WTC11 (cell line): ENCODE results near the gene RTF1. TPM values are rescaled to one million over a fixed set of nuclear protein-coding genes. Genes with fewer than 3 reads are reported as not detected.
A peak's percentile ranks its signal among the peaks of the same experiment; 100 is the strongest.

Experiments used
- ATAC-seq: fragments of 200-7000 bp; cut with Tn5 transposase; 2 replicates; pipeline ENCODE4 v1.10.0; 2021; ENCODE audit warnings: mild to moderate bottlenecking, moderate library complexity
- CTCF ChIA-PET: fragments of 300-600 bp; sonication (Branson Sonifier 250); formaldehyde crosslinking; loops from one replicate; lab custom pipeline; 2021; ENCODE audit warnings: antibody characterized with exemption; lab: Charles Lee
- POLR2A ChIA-PET: fragments of 350-600 bp; sonication (Branson Sonifier 250); formaldehyde crosslinking; loops from one replicate; lab custom pipeline; 2021; ENCODE audit warnings: antibody characterized with exemption; lab: Charles Lee
- DNase-seq: peaks from one replicate; pipeline ENCODE4 v3.0.0; 2021; ENCODE audit warnings: low spot score
- H3K27ac Mint-ChIP-seq: 2 replicates; pipeline ENCODE4 v1.8.0; 2021; ENCODE audit warnings: mixed read lengths
- H3K27me3 Mint-ChIP-seq: 2 replicates; pipeline ENCODE4 v1.8.0; 2021; ENCODE audit warnings: low read depth, mild to moderate bottlenecking, moderate library complexity, mixed read lengths
- H3K36me3 Mint-ChIP-seq: 2 replicates; pipeline ENCODE4 v1.8.0; 2021; ENCODE audit warnings: mixed read lengths
- H3K4me1 Mint-ChIP-seq: 2 replicates; pipeline ENCODE4 v1.8.0; 2022; ENCODE audit warnings: mixed read lengths
- H3K4me3 Mint-ChIP-seq: 2 replicates; pipeline ENCODE4 v1.8.0; 2021; ENCODE audit warnings: mild to moderate bottlenecking, moderate library complexity, mixed read lengths
- H3K9me3 Mint-ChIP-seq: 2 replicates; pipeline ENCODE4 v1.8.0; 2021; ENCODE audit warnings: mixed read lengths
- ATF1 ChIP-seq: sonication (generic); formaldehyde crosslinking; IDR thresholded peaks from 2 replicates; pipeline ENCODE4 v1.8.1; 2023; ENCODE audit warnings: mild to moderate bottlenecking, moderate library complexity, missing genetic modification reagents
- CREM ChIP-seq: sonication (generic); formaldehyde crosslinking; IDR thresholded peaks from 2 replicates; pipeline ENCODE4 v1.8.1; 2022; ENCODE audit warnings: mild to moderate bottlenecking, missing genetic modification reagents, moderate library complexity
- ESRRA ChIP-seq: sonication (generic); formaldehyde crosslinking; IDR thresholded peaks from 2 replicates; pipeline ENCODE4 v1.8.1; 2022; ENCODE audit warnings: mild to moderate bottlenecking, missing genetic modification reagents, borderline replicate concordance
- IRF2 ChIP-seq: sonication (generic); formaldehyde crosslinking; IDR thresholded peaks from 2 replicates; pipeline ENCODE4 v1.8.0; 2022; ENCODE audit warnings: low read depth, missing genetic modification reagents, borderline replicate concordance
- NR1H2 ChIP-seq: sonication (generic); formaldehyde crosslinking; IDR thresholded peaks from 2 replicates; pipeline ENCODE4 v1.9.0; 2021; ENCODE audit warnings: mild to moderate bottlenecking, moderate library complexity, missing genetic modification reagents
- NR2C2 ChIP-seq: sonication (generic); formaldehyde crosslinking; IDR thresholded peaks from 2 replicates; pipeline ENCODE4 v1.8.0; 2022; ENCODE audit warnings: mild to moderate bottlenecking, missing genetic modification reagents
- NR3C1 ChIP-seq: sonication (generic); formaldehyde crosslinking; conservative IDR thresholded peaks from 2 replicates; pipeline ENCODE4 v1.8.1; 2023; ENCODE audit warnings: low read depth, mild to moderate bottlenecking, missing genetic modification reagents
- SMAD4 ChIP-seq: sonication (generic); formaldehyde crosslinking; IDR thresholded peaks from 2 replicates; pipeline ENCODE4 v1.8.0; 2022; ENCODE audit warnings: mild to moderate bottlenecking, missing genetic modification reagents
- TCF7 ChIP-seq: sonication (generic); formaldehyde crosslinking; IDR thresholded peaks from 2 replicates; pipeline ENCODE4 v1.8.0; 2022; ENCODE audit warnings: mild to moderate bottlenecking, low read depth, missing genetic modification reagents, moderate library complexity
- ZNF232 ChIP-seq: sonication (generic); formaldehyde crosslinking; IDR thresholded peaks from 2 replicates; pipeline ENCODE4 v1.8.0; 2022; ENCODE audit warnings: mild to moderate bottlenecking, missing genetic modification reagents
- ZNF423 ChIP-seq: fragments of 250-450 bp; sonication (Bioruptor Pico); IDR thresholded peaks from 2 replicates; pipeline ENCODE4 v2.1.2; 2022; ENCODE audit warnings: mild to moderate bottlenecking, moderate library complexity
- total RNA-seq: library from RNA; stranded (reverse); gene quantifications from 3 replicates; pipeline ENCODE4 v1.2.3, GENCODE V29; 2021
- TF ChIP-seq, protein P1 (sequence below): sonication (generic); formaldehyde crosslinking; conservative IDR thresholded peaks from 2 replicates; pipeline ENCODE4 v1.8.1; 2023; ENCODE audit warnings: mild to moderate bottlenecking, low read depth, missing genetic modification reagents, moderate library complexity
- TF ChIP-seq, protein P2 (sequence below): sonication (generic); formaldehyde crosslinking; conservative IDR thresholded peaks from 2 replicates; pipeline ENCODE4 v1.8.1; 2022; ENCODE audit warnings: mild to moderate bottlenecking, missing genetic modification reagents
- TF ChIP-seq, protein P3 (sequence below): fragments of 200-600 bp; IDR thresholded peaks from 2 replicates; pipeline ENCODE4 v1.8.0; 2022; ENCODE audit warnings: antibody characterized with exemption
- TF ChIP-seq, protein P4 (sequence below): sonication (generic); formaldehyde crosslinking; IDR thresholded peaks from 2 replicates; pipeline ENCODE4 v1.8.0; 2022; ENCODE audit warnings: mild to moderate bottlenecking, missing genetic modification reagents
- TF ChIP-seq, protein P5 (sequence below): sonication (generic); formaldehyde crosslinking; IDR thresholded peaks from 2 replicates; pipeline ENCODE4 v1.8.0; 2022; ENCODE audit warnings: missing genetic modification reagents

Gene RTF1
- total RNA-seq, 1 experiment from 2014 or later: 52.3 TPM

DNA sequence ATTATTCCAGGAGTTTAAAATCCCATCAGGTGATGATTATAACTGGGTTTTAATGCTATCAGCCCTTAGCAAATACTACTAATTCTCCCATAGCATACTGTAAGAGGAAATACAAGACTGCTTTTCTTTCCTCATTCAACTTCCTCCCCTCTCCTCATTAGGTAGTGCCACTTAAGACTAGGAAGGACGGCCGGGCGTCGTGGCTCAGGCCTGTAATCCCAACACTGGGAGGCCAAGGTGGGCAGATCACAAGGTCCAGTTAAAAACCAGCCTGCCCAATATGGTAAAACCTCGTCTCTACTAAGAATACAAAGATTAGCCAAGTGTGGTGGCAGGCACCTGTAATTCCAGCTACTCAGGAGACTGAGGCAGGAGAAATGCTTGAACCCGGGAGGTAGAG is 29.2 kb upstream of the RTF1 start:
- no peaks in the 10 kb centered on the region for H3K9me3 Mint-ChIP-seq
- ATAC-seq: no peak
- H3K27ac Mint-ChIP-seq: peak overlapping the region; percentile 10; the same call in 1 of the 2 replicates
- H3K27me3 Mint-ChIP-seq: no peaks in the 10 kb centered on the region
- DNase-seq: no peak
- TF ChIP-seq TCF7 (CRISPR knock-in tag): no peak
- TF ChIP-seq, protein P1, sequence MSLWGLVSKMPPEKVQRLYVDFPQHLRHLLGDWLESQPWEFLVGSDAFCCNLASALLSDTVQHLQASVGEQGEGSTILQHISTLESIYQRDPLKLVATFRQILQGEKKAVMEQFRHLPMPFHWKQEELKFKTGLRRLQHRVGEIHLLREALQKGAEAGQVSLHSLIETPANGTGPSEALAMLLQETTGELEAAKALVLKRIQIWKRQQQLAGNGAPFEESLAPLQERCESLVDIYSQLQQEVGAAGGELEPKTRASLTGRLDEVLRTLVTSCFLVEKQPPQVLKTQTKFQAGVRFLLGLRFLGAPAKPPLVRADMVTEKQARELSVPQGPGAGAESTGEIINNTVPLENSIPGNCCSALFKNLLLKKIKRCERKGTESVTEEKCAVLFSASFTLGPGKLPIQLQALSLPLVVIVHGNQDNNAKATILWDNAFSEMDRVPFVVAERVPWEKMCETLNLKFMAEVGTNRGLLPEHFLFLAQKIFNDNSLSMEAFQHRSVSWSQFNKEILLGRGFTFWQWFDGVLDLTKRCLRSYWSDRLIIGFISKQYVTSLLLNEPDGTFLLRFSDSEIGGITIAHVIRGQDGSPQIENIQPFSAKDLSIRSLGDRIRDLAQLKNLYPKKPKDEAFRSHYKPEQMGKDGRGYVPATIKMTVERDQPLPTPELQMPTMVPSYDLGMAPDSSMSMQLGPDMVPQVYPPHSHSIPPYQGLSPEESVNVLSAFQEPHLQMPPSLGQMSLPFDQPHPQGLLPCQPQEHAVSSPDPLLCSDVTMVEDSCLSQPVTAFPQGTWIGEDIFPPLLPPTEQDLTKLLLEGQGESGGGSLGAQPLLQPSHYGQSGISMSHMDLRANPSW (CRISPR knock-in tag): no peak
- no peak for TF ChIP-seq NR2C2 (CRISPR knock-in tag)
- TF ChIP-seq, protein P2, sequence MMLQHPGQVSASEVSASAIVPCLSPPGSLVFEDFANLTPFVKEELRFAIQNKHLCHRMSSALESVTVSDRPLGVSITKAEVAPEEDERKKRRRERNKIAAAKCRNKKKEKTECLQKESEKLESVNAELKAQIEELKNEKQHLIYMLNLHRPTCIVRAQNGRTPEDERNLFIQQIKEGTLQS: no peak
- TF ChIP-seq, protein P3, sequence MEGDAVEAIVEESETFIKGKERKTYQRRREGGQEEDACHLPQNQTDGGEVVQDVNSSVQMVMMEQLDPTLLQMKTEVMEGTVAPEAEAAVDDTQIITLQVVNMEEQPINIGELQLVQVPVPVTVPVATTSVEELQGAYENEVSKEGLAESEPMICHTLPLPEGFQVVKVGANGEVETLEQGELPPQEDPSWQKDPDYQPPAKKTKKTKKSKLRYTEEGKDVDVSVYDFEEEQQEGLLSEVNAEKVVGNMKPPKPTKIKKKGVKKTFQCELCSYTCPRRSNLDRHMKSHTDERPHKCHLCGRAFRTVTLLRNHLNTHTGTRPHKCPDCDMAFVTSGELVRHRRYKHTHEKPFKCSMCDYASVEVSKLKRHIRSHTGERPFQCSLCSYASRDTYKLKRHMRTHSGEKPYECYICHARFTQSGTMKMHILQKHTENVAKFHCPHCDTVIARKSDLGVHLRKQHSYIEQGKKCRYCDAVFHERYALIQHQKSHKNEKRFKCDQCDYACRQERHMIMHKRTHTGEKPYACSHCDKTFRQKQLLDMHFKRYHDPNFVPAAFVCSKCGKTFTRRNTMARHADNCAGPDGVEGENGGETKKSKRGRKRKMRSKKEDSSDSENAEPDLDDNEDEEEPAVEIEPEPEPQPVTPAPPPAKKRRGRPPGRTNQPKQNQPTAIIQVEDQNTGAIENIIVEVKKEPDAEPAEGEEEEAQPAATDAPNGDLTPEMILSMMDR: no peak
- no peak for TF ChIP-seq ESRRA (CRISPR knock-in tag)
- TF ChIP-seq ZNF423 (CRISPR knock-in tag): no peak
- no peaks in the 10 kb centered on the region for H3K4me1 Mint-ChIP-seq
- no peaks in the 10 kb centered on the region for H3K36me3 Mint-ChIP-seq
- ChIA-PET POLR2A (no interaction called here), CTCF (no interaction called here)
- no peak overlapping the region for H3K4me3 Mint-ChIP-seq

DNA sequence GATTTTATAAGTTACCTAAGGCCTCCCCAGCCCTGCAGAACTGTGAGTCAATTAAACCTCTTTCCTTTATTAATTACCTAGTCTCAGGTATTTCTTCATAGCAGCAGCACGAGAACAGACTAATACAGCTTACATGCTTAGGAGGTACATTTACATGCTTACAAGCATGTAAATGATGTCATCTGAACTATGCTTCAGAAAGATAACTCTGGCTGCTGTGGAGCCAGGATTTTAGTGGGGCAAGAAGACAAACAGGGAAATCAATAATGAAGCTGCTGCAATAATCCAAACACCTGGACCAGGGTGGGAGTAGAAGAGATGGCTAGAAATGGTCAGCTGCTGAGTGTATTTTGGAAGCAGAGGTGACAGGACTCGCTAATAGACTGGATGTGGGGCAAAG is 24.2 kb upstream of the RTF1 start:
- Mint-ChIP-seq H3K9me3 (no peaks in the 10 kb centered on the region), H3K4me3 (no peak overlapping the region)
- POLR2A ChIA-PET: interaction anchor here (0.5 to 0.7 kb wide), 2 partner anchors 8 to 269 kb away, joined by 5 to 6 read pairs; no protein-coding TSS in a partner anchor
- TF ChIP-seq, protein P4, sequence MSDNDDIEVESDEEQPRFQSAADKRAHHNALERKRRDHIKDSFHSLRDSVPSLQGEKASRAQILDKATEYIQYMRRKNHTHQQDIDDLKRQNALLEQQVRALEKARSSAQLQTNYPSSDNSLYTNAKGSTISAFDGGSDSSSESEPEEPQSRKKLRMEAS (CRISPR knock-in tag): no peak
- no peak for TF ChIP-seq SMAD4 (CRISPR knock-in tag)
- TF ChIP-seq, protein P5, sequence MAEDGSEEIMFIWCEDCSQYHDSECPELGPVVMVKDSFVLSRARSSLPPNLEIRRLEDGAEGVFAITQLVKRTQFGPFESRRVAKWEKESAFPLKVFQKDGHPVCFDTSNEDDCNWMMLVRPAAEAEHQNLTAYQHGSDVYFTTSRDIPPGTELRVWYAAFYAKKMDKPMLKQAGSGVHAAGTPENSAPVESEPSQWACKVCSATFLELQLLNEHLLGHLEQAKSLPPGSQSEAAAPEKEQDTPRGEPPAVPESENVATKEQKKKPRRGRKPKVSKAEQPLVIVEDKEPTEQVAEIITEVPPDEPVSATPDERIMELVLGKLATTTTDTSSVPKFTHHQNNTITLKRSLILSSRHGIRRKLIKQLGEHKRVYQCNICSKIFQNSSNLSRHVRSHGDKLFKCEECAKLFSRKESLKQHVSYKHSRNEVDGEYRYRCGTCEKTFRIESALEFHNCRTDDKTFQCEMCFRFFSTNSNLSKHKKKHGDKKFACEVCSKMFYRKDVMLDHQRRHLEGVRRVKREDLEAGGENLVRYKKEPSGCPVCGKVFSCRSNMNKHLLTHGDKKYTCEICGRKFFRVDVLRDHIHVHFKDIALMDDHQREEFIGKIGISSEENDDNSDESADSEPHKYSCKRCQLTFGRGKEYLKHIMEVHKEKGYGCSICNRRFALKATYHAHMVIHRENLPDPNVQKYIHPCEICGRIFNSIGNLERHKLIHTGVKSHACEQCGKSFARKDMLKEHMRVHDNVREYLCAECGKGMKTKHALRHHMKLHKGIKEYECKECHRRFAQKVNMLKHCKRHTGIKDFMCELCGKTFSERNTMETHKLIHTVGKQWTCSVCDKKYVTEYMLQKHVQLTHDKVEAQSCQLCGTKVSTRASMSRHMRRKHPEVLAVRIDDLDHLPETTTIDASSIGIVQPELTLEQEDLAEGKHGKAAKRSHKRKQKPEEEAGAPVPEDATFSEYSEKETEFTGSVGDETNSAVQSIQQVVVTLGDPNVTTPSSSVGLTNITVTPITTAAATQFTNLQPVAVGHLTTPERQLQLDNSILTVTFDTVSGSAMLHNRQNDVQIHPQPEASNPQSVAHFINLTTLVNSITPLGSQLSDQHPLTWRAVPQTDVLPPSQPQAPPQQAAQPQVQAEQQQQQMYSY (CRISPR knock-in tag): no peak
- TF ChIP-seq CREM (CRISPR knock-in tag): no peak
- TF ChIP-seq ESRRA (CRISPR knock-in tag): no peak
- no peak for TF ChIP-seq NR1H2 (CRISPR knock-in tag)
- TF ChIP-seq ZNF232 (CRISPR knock-in tag): no peak
- no peak for TF ChIP-seq IRF2 (CRISPR knock-in tag)
- no peak for TF ChIP-seq NR3C1 (CRISPR knock-in tag)
- TF ChIP-seq ATF1 (CRISPR knock-in tag): no peak
- TF ChIP-seq, all 79 proteins: peak for 0
- Mint-ChIP-seq H3K36me3 (peaks cover 18% of the 10 kb centered on the region), H3K27ac (no peak overlapping the region), H3K27me3 (no peaks in the 10 kb centered on the region), H3K4me1 (no peaks in the 10 kb centered on the region)
- CTCF ChIA-PET: no interaction called here
- DNase-seq (no peak), ATAC-seq (no peak)
